HEK293 (cell line): ENCODE results near the gene TFE3.
A peak's percentile ranks its signal among the peaks of the same experiment; 100 is the strongest.

Source experiments
- CTCF ChIA-PET: fragments of 350-600 bp; formaldehyde crosslinking; extraction: SDS; loops from one replicate; lab custom pipeline; 2021; ENCODE audit warnings: antibody characterized with exemption; lab: Yijun Ruan, JAX
- POLR2A ChIA-PET: fragments of 300-600 bp; formaldehyde crosslinking; extraction: SDS; loops from one replicate; lab custom pipeline; 2020; ENCODE audit warnings: antibody characterized with exemption, inconsistent platforms; lab: Yijun Ruan, JAX
- H3K27ac ChIP-seq: fragments of 200-500 bp; sonication (Bioruptor generic); 2 replicates; pipeline ENCODE4 v1.5.1; 2014; ENCODE audit warnings: low read depth, low read length, control low read depth, inconsistent platforms; ENCODE audit errors: extremely low read depth
- H3K36me3 ChIP-seq, 2 experiments: fragments of 200-500 bp in 1 of 2; sonication (Bioruptor generic) in 1 of 2; 1 replicate in 1 of 2; 2 replicates in 1 of 2; pipeline ENCODE4 v1.5.1; 2014 to 2017; ENCODE audit warnings: inconsistent platforms in 2 of 2, low read length in 2 of 2; ENCODE audit not compliant: control insufficient read depth in 2 of 2, insufficient read depth in 1 of 2
- H3K4me1 ChIP-seq: fragments of 200-500 bp; sonication (Bioruptor generic); 2 replicates; pipeline ENCODE4 v1.5.1; 2014; ENCODE audit warnings: mild to moderate bottlenecking, low read length, inconsistent platforms; ENCODE audit not compliant: control insufficient read depth, insufficient read depth
- H3K4me3 ChIP-seq: 2 replicates; pipeline ENCODE4 v1.5.1; 2011; ENCODE audit warnings: low read depth, mild to moderate bottlenecking, control low read depth, low read length, moderate library complexity
- H3K9me3 ChIP-seq: fragments of 200-500 bp; sonication (Bioruptor generic); 2 replicates; pipeline ENCODE4 v1.5.1; 2014; ENCODE audit warnings: low read depth, low read length, inconsistent platforms; ENCODE audit not compliant: control insufficient read depth, insufficient read depth
- AEBP2 ChIP-seq: fragments of 450-650 bp; formaldehyde crosslinking; IDR thresholded peaks from 2 replicates; pipeline ENCODE4 v1.5.1; 2016; ENCODE audit warnings: missing biosample characterization, missing genetic modification characterization, borderline replicate concordance
- EGR2 ChIP-seq: fragments of 450-650 bp; formaldehyde crosslinking; IDR thresholded peaks from 2 replicates; pipeline ENCODE4 v1.5.1; 2016; ENCODE audit warnings: low read depth, missing biosample characterization, missing genetic modification characterization
- GLI4 ChIP-seq: fragments of 450-650 bp; formaldehyde crosslinking; IDR thresholded peaks from 2 replicates; pipeline ENCODE4 v1.5.1; 2016; ENCODE audit warnings: missing biosample characterization, missing genetic modification characterization
- PBX3 ChIP-seq: sonication (generic); formaldehyde crosslinking; IDR thresholded peaks from 2 replicates; pipeline ENCODE4 v1.8.1; 2022; ENCODE audit warnings: mild to moderate bottlenecking, moderate library complexity, missing genetic modification reagents
- PRDM10 ChIP-seq: fragments of 450-650 bp; formaldehyde crosslinking; IDR thresholded peaks from 2 replicates; pipeline ENCODE4 v1.5.1; 2016; ENCODE audit warnings: missing biosample characterization, missing genetic modification characterization
- SCRT2 ChIP-seq: fragments of 450-650 bp; formaldehyde crosslinking; IDR thresholded peaks from 2 replicates; pipeline ENCODE4 v1.5.1; 2016; ENCODE audit warnings: missing biosample characterization, missing genetic modification characterization
- SP2 ChIP-seq: fragments of 450-650 bp; formaldehyde crosslinking; IDR thresholded peaks from 2 replicates; pipeline ENCODE4 v1.5.1; 2016; ENCODE audit warnings: missing biosample characterization, missing genetic modification characterization
- TSHZ1 ChIP-seq: fragments of 450-650 bp; formaldehyde crosslinking; IDR thresholded peaks from 2 replicates; pipeline ENCODE4 v1.5.1; 2016; ENCODE audit warnings: missing biosample characterization, missing genetic modification characterization, borderline replicate concordance
- ZBTB1 ChIP-seq: fragments of 450-650 bp; formaldehyde crosslinking; IDR thresholded peaks from 2 replicates; pipeline ENCODE4 v1.5.1; 2016; ENCODE audit warnings: missing biosample characterization, missing genetic modification characterization
- ZBTB21 ChIP-seq: fragments of 450-650 bp; formaldehyde crosslinking; IDR thresholded peaks from 2 replicates; pipeline ENCODE4 v1.5.1; 2017; ENCODE audit warnings: missing biosample characterization, missing genetic modification characterization
- ZBTB26 ChIP-seq: fragments of 450-650 bp; formaldehyde crosslinking; optimal IDR thresholded peaks from 2 replicates; pipeline ENCODE3; 2016; ENCODE audit warnings: missing biosample characterization, mild to moderate bottlenecking, missing genetic modification characterization
- ZFHX2 ChIP-seq: fragments of 450-650 bp; formaldehyde crosslinking; conservative IDR thresholded peaks from 2 replicates; pipeline ENCODE4 v1.5.1; 2016; ENCODE audit warnings: missing biosample characterization, missing genetic modification characterization
- ZNF175 ChIP-seq: fragments of 450-650 bp; formaldehyde crosslinking; IDR thresholded peaks from 2 replicates; pipeline ENCODE4 v1.5.1; 2016; ENCODE audit warnings: missing biosample characterization, missing genetic modification characterization
- ZNF529 ChIP-seq: fragments of 450-650 bp; formaldehyde crosslinking; IDR thresholded peaks from 2 replicates; pipeline ENCODE4 v1.5.1; 2017; ENCODE audit warnings: missing genetic modification characterization, missing biosample characterization; ENCODE audit not compliant: insufficient replicate concordance
- ZNF571 ChIP-seq: fragments of 450-650 bp; formaldehyde crosslinking; IDR thresholded peaks from 2 replicates; pipeline ENCODE4 v1.5.0; 2017; ENCODE audit warnings: missing biosample characterization, missing genetic modification characterization
- ZNF621 ChIP-seq: fragments of 450-650 bp; formaldehyde crosslinking; IDR thresholded peaks from 2 replicates; pipeline ENCODE4 v1.5.1; 2017; ENCODE audit warnings: missing biosample characterization, missing genetic modification characterization
- ZNF664 ChIP-seq: fragments of 450-650 bp; formaldehyde crosslinking; IDR thresholded peaks from 2 replicates; pipeline ENCODE4 v1.5.1; 2016; ENCODE audit warnings: missing biosample characterization, missing genetic modification characterization
- ZNF791 ChIP-seq: fragments of 450-650 bp; formaldehyde crosslinking; IDR thresholded peaks from 2 replicates; pipeline ENCODE4 v1.5.1; 2016; ENCODE audit warnings: missing biosample characterization, missing genetic modification characterization
- ZSCAN30 ChIP-seq: fragments of 450-650 bp; IDR thresholded peaks from 2 replicates; pipeline ENCODE4 v1.5.1; 2018; ENCODE audit warnings: missing biosample characterization, mild to moderate bottlenecking, missing genetic modification characterization, moderate library complexity

TFE3 gene

GRCh38 chrX:49001521-49002090 lies 41.6 kb downstream of the TFE3 start (continued):
- TF ChIP-seq ZBTB21 (tag by site-specific recombination) = peak; percentile 75

- POLR2A ChIA-PET = no interaction called here
- no peak overlapping the region for H3K27ac ChIP-seq
- CTCF ChIA-PET = no interaction called here
- TF ChIP-seq AEBP2 (no peak), EGR2 (tag by site-specific recombination) (no peak), ZNF664 (tag by site-specific recombination) (no peak), GLI4 (no peak)
- TF ChIP-seq, all 188 proteins: peak for 0
- Histone ChIP-seq H3K4me3 (no peak overlapping the region), H3K36me3 (peaks cover 11 to 40% of the 10 kb centered on the region in 2 experiments), H3K4me1 (no peaks in the 10 kb centered on the region), H3K9me3 (no peaks in the 10 kb centered on the region)
Observed at GRCh38 chrX:49000636-49001035, 42.5 kb downstream of the TFE3 start.

- no peak for TF ChIP-seq ZBTB1 (tag by site-specific recombination)
- TF ChIP-seq ZNF529 (tag by site-specific recombination) = no peak
- TF ChIP-seq EGR2 (tag by site-specific recombination) = peak; percentile 86
- no peak for TF ChIP-seq SCRT2 (tag by site-specific recombination)
- peak; percentile 85 for TF ChIP-seq ZFHX2 (tag by site-specific recombination)
- H3K4me3 ChIP-seq = no peak overlapping the region
- ChIA-PET POLR2A (interaction anchor here (0.9 kb wide), 1 partner anchor 192 kb away, joined by 3 read pairs; no protein-coding TSS in a partner anchor), CTCF (interaction anchor here (0.9 kb wide), 1 partner anchor 45 kb away, joined by 3 read pairs; no protein-coding TSS in a partner anchor)
- H3K4me1 ChIP-seq = no peaks in the 10 kb centered on the region
- peaks cover 11 to 50% of the 10 kb centered on the region in 2 experiments for H3K36me3 ChIP-seq
- no peaks in the 10 kb centered on the region for H3K9me3 ChIP-seq
- no peak overlapping the region for H3K27ac ChIP-seq
Observed at GRCh38 chrX:48999030-48999429, 44.1 kb downstream of the TFE3 start.

- H3K27ac ChIP-seq = no peak overlapping the region
- CTCF ChIA-PET = no interaction called here
- H3K4me3 ChIP-seq = no peak overlapping the region
- POLR2A ChIA-PET = no interaction called here
- H3K9me3 ChIP-seq = no peaks in the 10 kb centered on the region
- H3K36me3 ChIP-seq = peaks cover 11 to 56% of the 10 kb centered on the region in 2 experiments
- H3K4me1 ChIP-seq = no peaks in the 10 kb centered on the region
- no peak for TF ChIP-seq PRDM10
- TF ChIP-seq ZSCAN30 (tag by site-specific recombination) = no peak
- no peak for TF ChIP-seq ZBTB26
- TF ChIP-seq ZNF791 (tag by site-specific recombination) = no peak
- no peak for TF ChIP-seq ZNF621 (tag by site-specific recombination)
- TF ChIP-seq ZNF571 (tag by site-specific recombination) = no peak
- no peak for TF ChIP-seq SP2 (tag by site-specific recombination)
- no peak for TF ChIP-seq PBX3 (CRISPR knock-in tag)
- TF ChIP-seq TSHZ1 (tag by site-specific recombination) = no peak
- TF ChIP-seq ZNF175 (tag by site-specific recombination) = no peak
Observed at GRCh38 chrX:48998391-48998790, 44.8 kb downstream of the TFE3 start.
